ENCODE data around the gene DNPH1.

DNPH1 gene

DNA sequence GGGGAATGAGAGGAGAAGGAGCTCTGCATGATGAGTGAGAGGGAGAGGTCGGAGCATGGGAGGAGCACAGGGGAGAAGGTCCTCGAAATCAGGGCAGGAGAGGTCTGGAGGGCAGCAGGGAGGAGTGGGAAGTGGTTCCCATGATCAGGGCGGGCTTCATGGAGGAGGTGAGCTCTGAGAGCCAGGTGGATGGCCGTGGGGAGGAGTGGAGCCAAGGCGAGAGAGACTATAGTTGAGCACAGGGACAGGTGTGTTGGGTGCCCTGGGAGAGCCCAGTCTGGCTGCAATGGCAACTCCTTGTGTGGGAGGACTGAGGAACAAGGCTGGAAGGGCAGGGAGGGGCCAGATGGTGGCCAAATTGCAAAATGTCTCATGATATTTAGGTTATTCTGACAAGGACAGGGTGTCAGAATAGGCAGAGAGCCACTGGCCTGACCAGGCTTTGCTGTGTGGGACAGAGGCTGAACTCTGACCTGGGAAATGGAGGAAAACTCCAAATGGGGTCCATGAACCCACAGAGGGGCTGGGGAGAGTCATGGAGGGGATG, 35.4 kb upstream of the DNPH1 start:
- no peak for DNase-seq (ENCODE audit: low read depth, low spot score)
- no peak overlapping the region for H3K27ac ChIP-seq

DNA sequence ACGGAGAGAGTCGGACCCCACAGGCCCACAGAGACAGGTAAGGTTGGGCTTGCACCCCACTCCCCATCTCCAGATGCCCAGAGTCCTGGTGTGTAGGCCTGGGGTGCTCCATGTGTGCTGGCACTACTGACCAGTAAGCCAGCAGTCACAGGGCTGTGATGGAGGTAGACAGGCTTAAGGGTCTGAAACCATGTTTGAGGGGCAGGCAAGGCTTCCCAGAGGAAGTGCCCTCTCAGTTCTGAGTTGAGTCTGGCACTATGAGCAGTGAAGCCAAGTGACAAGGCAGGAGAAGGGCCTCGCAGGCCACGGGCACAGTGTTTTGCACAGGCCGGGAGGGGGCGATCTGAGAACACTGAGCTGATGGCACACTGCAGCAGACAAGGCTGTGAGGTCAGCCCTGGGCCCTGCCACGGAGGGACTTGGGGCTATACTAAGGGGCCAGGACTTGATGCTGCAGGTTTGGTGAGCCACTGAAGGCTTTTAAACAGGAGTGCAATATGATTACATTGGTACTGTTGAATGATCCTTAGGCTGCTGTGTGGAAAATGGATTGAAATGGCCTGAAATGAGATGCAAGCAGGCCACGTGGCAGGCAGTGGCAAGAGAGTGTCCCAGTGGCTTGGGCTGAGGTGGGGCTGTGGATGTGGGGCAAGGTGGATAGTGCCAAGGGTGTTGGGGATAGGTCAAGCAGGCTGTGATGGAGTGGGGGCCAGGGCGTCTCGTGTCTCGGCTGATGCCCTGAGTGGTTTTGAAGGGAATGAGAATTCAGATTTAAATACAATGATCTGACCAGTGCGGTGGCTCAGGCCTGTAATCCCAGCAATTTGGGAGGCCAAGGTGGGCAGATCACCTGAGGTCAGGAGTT, 34.3 kb upstream of the DNPH1 start:
- no peak overlapping the region for H3K27ac ChIP-seq
- no peak for DNase-seq (ENCODE audit: low read depth, low spot score)

DNA sequence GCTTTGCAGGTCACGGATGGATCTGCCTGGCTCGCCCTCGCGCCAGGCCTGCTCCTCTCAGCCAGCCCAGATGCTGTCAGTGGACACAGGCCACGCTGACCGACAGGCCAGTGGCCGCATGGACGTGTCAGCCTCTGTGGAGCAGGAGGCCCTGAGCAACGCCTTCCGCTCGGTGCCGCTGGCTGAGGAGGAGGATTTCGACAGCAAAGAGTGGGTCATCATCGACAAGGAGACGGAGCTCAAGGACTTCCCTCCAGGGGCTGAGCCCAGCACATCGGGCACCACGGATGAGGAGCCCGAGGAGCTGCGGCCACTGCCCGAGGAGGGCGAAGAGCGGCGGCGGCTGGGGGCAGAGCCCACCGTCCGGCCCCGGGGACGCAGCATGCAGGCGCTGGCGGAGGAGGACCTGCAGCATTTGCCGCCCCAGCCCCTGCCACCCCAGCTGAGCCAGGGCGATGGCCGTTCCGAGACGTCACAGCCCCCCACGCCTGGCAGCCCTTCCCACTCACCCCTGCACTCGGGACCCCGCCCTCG, 33.6 kb upstream of the DNPH1 start:
- DNase-seq (ENCODE audit: low read depth, low spot score) = no peak
- no peak overlapping the region for H3K27ac ChIP-seq

DNA sequence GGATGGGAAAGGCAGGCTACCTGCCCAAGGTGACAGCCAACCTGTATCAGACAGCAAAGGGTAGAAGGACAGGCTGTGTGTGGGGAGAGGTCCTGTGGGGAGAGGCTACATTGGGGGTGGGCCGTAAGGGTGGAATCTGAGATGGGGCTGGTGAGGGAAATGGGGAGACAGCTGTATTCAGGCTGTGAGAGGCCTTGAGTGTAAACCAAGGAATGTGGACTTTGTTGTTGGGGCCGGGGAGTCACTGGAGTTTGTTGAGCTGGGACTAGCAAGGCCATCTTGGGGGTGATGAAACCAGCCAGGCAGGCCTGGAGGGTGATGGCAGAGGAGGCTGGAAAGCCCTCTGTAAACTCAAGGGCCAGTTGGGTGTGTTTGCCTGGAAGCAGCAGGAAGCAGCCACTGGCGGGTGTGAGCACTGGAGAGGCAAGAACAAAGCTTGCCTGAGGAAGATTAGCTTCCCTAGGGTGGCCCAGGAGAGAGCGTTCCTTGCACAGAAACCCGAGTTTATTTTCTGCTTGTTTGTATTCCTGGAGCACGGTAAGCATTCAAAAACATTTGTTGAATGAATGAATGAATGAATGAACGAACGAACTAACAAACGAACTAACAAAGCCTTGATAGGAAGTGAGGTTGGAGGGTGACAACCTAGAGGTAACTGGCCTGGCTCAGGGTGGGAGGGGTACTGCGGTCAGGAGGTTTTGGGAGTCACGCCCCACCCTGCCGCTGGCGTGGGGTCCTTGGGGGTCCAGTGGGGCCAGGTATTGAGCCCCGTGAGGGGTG, 32.9 kb upstream of the DNPH1 start:
- no peak for DNase-seq (ENCODE audit: low read depth, low spot score)
- no peak overlapping the region for H3K27ac ChIP-seq

DNA sequence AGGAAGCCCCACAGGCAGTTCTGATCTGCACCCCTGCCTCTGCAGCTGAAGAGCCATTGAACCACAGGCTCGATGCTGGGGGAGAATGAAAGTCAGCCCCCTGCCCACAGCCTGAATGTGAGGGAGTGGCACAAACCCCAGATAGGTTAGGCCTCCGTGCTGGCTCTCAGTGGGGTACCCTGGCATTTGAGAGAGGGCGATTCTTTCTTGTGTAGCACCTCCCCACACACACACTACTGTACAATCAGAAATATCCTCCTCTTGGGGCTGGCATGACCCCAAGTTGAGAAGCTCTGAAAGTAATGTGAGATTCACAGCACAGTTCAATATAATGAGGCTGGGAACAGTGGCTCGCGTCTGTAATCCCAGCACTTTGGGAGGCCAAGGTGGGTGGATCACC, 31.9 kb upstream of the DNPH1 start:
- no peak overlapping the region for H3K27ac ChIP-seq
- DNase-seq (ENCODE audit: low read depth, low spot score) = no peak

DNA sequence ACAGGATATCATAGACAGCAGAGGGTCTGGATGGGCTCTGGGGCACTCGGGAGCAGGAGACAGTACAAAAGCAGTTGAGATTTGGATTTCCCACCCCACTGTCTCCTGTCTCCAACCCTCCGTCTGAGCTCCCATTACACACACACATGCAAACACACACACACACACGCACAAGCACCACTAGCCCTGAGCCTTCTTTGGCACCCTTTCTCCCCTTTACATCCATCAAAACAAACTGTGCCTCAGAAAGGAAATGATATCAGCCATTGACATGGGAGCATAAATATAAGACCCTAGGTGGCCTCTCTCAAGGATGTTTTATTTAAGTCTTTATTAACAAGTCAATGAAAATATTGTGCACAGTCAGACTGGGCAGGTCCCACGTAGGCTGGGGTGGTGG, 31.5 kb upstream of the DNPH1 start:
- H3K27ac ChIP-seq = no peak overlapping the region
- DNase-seq (ENCODE audit: low read depth, low spot score) = no peak

DNA sequence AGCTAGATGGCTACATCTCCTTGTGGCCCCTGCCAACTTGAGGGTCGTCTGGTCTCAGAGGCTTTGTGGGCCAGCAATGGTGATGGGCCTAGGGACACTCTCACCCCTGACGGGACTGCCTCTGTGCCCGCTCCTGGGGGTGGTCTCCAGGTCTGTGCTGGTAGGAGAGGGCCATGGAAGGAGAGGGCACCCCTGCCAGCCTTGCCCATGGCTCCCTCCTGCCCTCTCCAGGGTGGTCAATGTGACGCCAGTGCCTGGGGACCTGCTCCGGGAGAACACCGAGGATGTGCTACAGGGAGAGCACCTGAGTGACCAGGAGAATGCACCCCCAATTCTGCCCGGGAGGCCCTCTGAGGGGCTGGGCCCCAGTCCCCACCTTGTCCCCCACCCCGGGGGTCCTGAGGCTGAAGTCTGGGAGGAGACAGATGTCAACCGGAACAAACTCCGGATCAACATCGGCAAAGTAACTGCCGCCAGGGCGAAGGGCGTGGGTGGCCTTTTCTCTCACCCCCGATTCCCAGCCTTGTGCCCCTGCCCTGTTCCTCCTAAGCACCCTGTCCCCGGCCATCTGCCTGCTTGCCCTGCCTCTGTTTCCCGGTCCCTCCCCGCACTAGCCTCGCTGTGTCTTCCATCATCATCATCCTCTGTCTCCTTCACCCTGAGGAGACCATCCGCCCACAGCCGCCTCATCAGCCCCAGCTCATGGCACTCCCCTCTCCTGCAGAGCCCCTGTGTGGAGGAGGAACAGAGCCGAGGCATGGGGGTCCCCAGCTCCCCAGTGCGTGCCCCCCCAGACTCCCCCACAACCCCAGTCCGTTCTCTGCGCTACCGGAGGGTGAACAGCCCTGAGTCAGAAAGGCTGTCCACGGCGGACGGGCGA, 29.8 kb upstream of the DNPH1 start:
- DNase-seq (ENCODE audit: low read depth, low spot score) = no peak
- no peak overlapping the region for H3K27ac ChIP-seq

DNA sequence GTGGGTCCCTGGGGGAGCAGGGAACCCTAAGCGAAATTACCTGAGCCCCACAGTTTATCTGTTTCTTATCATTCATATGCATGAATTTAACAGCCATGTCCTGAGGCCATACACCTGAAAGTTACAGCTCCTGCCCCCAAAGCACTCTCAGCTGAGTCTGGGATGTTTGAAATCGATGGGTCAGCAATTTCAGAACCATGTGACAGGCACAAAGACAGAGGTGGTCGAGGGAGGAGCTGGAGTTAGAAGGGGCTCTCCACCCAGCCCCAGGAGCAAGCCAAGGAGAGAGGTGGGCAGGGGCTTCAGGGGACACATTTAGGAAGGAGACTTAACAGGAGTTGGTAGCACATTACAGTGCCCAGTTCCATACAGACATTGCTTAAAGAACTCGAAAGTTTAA, 28.9 kb upstream of the DNPH1 start:
- H3K27ac ChIP-seq = no peak overlapping the region
- no peak for DNase-seq (ENCODE audit: low read depth, low spot score)

DNA sequence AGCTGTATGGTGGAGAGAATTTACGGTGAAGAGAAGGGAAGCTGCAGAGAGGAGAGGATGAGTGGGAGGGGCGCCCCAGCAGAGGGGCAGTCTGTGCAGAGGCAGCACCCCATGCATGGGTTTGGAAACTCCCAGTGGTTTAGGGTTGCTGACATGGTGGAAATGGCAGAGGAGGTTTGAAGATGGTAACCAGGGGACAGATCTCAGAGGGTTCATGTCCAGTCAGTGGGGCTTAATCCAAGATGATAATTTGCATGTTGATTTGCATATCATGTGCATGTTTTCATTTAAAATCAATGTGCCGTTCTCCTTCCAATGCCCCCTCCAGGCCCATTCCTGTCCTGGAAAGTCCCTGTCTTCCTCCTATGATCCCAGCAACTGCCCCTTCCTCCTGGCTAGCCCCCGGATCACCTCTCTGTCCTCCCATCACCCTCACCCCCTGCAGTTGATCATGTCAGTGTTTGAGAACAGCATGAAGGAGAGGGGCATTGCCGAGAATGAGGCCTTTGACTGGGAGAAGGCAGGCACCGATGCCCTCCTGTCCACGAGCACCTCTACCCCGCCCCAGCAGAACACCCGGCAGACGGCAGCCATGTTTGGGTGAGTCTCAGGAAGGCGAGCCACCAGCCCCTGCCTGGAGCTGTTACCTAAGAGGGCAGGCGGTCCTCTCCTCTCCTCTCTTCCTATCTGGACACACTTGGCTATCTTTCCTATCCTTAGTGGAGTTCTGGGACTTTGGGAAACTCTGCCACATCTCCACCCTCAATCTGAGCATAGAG, 28.3 kb upstream of the DNPH1 start:
- H3K27ac ChIP-seq = no peak overlapping the region
- DNase-seq (ENCODE audit: low read depth, low spot score) = no peak

DNA sequence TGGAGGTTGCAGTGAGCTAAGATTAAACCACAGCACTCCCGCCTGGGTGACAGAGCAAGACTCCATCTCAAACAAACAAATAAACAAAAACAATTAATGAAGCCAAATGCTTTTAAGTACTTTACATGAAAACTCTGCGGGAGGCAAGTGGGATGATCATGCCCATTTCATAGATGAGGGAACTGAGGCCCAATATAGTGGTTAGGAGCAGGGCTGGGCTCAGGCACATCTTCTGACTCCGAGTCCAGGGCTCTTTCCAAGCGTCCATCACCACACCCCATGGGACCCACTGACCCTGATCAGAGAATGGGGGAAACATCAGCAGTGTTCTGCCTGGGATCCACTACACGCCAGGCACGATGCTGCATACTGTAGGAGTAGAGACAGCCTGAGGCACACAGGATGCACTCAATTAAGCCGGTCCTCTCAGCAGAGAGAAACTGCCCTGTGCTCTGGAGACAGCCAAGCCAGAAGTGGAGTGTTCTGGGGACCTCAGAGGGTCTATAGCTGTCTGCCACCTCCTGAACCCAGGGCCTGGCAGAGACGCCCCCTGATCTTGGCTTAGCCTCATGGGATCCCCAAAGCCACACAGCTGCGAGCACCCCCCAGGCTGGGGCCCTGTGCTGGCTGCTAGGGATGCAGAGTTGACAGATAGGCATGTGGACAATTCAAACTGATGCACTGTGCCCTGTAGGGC, 27.5 kb upstream of the DNPH1 start:
- H3K27ac ChIP-seq = no peak overlapping the region
- DNase-seq (ENCODE audit: low read depth, low spot score) = no peak

DNA sequence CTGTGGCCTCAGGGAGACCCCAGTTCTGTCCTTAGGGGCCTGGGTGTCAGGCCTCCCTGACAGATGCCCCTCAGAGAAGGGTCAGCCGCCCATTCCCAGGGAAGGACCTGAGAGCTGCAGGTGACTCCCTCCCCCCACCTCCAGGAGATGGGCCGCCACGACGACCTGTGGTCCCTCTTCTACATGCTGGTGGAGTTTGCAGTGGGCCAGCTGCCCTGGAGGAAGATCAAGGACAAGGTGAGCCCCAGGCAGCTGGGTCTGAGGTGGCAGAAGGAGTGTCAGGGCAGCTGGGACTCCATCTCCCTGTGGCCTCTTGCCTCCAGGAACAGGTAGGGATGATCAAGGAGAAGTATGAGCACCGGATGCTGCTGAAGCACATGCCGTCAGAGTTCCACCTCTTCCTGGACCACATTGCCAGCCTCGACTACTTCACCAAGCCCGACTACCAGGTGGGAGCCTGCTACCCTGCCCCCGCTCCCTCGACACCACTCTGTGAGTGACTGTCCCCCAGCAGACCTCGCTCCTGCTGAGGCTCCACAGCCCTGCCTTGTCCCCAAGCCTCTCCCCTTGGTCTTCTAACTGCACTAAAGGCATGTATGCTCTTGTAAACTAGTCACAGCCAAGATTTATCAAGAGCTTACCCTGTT, 26.2 kb upstream of the DNPH1 start:
- DNase-seq (ENCODE audit: low read depth, low spot score) = no peak
- H3K27ac ChIP-seq = no peak overlapping the region

DNA sequence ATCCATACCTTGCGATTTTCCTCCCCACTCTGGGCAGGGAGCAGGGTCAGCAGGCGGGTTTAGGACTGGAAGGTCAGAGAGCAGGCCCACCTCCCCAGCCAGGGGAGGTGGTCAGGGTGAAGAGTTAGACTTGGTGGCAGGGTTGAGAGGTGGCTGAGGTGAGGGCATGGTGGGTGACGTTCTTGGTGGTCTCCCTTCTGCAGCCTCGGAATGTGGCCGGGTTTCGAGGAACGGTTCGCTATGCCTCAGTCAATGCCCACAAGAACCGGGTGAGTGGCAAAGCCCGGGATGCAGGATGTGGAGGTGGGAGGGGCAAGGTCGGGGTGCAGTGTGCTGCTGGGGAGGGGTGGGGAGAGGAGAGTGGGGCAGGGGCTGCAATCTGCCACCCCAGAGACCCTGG, 25.6 kb upstream of the DNPH1 start:
- H3K27ac ChIP-seq = no peak overlapping the region
- no peak for DNase-seq (ENCODE audit: low read depth, low spot score)

DNA sequence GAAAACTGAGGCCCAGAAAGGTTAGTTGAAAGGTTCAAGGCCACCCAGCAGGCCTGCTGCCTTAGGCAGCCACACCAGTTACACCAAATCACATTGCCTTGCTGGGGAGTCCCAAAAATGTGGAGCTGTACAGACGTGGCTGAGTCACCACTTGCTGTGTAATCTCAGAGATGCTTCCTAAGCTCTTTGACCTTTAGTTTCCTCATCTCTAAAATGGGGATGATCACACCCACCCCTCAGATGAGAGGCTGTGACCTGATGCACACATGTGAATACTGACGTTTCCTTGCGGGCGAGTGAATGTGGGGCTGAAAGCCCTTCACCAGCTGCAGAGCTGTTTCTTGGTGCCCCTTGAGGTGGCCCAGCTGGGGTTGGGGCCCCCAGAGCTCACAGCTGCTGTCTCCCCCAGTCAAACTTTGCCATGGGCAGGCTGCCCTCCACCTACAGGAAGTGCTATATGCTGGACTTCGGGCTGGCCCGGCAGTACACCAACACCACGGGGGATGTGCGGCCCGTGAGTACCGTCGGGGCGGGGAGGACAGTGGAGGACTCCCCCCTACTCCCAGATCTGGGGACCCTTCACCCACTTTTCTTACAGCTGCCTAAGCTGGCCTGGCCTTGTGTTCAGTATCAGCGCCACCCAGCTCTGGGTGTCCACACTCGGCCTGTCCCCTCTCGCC, 25.0 kb upstream of the DNPH1 start:
- H3K27ac ChIP-seq = no peak overlapping the region
- DNase-seq (ENCODE audit: low read depth, low spot score) = no peak

DNA sequence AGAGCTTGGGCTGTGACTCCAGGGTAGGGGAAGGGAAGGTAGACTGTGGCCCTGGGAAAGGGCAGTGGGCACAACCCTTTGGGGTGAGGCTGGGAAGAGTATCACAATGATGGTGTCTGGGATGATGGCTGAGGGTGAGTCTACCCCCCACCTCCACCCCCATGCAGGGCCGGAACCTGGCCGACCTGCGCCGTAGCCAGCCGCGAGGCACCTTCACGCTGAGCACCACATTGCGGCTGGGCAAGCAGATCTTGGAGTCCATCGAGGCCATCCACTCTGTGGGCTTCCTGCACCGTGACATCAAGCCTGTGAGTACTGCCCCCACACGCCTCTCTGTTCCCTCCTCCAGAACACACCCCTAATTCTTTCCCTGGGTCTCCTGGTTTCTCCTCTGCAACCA, 24.1 kb upstream of the DNPH1 start:
- H3K27ac ChIP-seq = no peak overlapping the region
- no peak for DNase-seq (ENCODE audit: low read depth, low spot score)

DNA sequence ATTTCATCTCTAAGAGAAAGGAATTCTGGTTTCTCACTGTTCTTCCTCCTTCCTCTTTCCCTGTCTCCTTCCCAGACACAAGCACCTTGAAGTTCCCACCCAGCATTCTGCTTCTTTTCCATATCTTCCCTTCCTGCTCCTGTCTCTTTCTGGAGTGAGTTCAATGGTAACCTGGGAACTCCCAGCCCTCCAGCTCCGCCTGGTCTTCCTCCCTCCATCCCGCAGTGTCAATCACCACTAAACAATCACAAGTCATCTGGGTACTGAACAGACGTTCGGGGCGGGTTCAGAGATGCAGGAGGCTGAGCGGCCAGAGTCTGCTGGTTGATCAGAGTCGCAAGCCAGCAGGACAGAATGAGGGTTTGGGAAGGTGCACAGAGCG, 21.7 kb upstream of the DNPH1 start:
- no peak for DNase-seq (ENCODE audit: low read depth, low spot score)

DNA sequence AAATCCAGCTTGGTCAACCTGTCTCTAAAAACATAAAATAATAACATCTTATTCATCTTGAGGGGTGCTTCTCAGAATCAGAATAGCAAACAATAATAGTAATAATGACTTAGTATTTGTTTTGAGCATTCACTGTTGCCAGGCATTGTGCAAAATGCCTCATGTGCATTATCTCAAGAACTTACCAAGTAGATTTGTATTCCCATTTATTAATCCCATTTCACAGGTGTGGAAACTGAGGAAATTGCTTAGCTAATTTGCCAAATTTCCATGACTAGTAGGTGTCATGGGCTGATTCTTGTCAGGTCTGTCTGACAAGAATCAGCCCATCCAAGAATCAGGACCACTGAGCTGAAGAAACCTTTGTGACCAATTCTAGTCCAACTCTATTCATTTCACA, 19.5 kb upstream of the DNPH1 start:
- H3K27ac ChIP-seq = no peak overlapping the region
- DNase-seq (ENCODE audit: low read depth, low spot score) = no peak

More for the DNA sequence above, 21.7 kb upstream of the DNPH1 start:
- no peak overlapping the region for H3K27ac ChIP-seq

DNA sequence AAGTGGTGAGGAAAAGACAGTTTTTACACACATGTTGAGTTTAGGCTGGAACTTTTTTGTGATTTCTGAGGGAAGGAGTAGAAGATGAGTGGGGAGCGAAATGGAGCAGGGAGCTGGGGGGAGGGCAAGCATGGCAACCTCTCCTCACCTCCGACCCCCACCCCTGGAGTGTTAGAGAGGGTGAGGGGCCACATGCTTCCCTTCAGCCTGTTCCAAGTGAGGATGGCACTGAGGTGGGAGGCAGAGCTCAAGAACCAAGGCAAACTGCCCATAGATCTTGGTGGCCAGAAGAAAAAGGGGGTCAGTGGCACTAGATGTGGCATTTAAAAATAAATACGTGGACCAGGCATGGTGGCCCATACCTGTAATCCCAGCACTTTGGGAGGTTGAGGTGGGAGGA, 18.8 kb upstream of the DNPH1 start:
- no peak for DNase-seq (ENCODE audit: low read depth, low spot score)
- H3K27ac ChIP-seq = no peak overlapping the region

Data from epithelial cell of prostate (primary cell).